D721Med (cell line): Measurements from ENCODE around the gene GRK5.

ENCODE experiments used
- DNase-seq: peaks from one replicate; pipeline ENCODE4 v3.0.0; 2011; ENCODE audit warnings: low spot score; ENCODE audit not compliant: insufficient read length
- FAIRE-seq: peaks from 2 replicates; lab custom pipeline; 2011; peaks lifted over from hg19 to GRCh38; lab: Jason Lieb, UNC
- TF ChIP-seq, protein P1 (sequence below): IDR thresholded peaks from 2 replicates; pipeline ENCODE4 v1.5.1; 2012; ENCODE audit warnings: mild to moderate bottlenecking, control low read depth; ENCODE audit not compliant: insufficient read depth; ENCODE audit errors: missing control alignments

GRK5 gene

DNA sequence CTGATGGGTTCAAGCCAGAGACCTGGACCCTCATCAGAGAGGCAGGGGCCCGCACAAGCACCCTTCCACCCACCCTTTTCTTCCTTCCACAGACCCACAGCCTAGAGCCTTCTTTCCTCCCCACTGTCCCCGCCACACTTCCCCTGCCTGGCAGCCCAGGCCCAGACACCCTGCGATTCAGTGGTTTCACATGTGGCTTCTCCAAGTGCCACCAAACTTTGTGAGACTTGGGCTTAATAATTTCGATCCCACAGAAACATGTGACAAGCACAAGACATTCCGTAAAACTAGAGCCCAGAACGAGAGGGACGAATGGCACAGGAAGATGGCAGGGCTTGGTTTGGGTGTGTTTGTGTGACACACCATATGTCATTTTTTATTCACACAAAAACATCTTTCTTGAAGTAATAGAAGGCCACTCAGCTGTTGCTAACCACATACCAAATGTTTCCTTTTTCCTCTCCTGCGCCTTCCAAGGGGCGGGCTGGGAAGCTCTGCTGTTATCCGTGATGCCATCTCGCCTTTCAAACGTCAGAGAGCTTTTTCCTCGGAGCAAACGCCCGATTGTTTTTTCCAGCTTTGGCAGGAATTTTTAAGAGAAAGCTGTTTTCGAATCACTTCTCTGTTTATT lies 162.9 kb downstream of the GRK5 start:
- no peak for FAIRE-seq
- no peak for DNase-seq
- TF ChIP-seq, protein P1, sequence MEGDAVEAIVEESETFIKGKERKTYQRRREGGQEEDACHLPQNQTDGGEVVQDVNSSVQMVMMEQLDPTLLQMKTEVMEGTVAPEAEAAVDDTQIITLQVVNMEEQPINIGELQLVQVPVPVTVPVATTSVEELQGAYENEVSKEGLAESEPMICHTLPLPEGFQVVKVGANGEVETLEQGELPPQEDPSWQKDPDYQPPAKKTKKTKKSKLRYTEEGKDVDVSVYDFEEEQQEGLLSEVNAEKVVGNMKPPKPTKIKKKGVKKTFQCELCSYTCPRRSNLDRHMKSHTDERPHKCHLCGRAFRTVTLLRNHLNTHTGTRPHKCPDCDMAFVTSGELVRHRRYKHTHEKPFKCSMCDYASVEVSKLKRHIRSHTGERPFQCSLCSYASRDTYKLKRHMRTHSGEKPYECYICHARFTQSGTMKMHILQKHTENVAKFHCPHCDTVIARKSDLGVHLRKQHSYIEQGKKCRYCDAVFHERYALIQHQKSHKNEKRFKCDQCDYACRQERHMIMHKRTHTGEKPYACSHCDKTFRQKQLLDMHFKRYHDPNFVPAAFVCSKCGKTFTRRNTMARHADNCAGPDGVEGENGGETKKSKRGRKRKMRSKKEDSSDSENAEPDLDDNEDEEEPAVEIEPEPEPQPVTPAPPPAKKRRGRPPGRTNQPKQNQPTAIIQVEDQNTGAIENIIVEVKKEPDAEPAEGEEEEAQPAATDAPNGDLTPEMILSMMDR, result no peak

DNA sequence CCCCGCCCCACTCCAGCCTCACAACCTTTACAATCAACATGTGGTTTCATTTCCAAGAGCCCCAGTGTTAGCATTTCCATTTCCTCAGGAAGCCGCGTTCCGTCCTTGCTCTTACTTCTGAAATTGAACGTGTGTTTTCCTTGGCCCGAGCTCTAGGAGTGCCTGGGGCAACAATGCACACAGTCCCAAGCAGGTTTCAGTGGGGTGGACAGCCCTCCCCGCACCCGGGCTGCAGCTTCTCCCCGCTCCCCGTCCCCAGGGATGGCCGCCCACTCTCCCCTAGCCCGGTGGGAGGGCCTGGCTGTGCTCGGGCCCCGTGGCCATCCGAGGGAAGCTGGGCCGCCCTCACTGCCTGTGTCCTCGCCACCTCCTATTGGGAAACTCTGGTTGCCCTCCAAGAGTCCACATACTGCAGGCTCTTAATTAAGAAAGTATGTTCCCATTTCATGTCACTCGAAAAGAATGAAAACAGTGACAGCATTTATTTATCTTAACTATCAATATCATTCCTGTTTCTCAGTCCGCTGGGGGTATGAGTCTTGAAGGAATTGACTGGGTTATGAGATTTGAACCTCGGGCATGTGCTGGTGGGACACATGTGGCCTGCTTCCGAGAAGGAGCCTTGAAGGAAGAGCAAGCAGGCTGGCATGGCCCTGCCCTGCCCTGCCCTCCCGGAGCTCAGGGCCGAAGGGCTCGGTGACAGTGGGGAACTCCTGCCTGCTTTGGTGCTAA lies 163.8 kb downstream of the GRK5 start:
- FAIRE-seq, result no peak
- DNase-seq, result no peak
- TF ChIP-seq, protein P1, result no peak

DNA sequence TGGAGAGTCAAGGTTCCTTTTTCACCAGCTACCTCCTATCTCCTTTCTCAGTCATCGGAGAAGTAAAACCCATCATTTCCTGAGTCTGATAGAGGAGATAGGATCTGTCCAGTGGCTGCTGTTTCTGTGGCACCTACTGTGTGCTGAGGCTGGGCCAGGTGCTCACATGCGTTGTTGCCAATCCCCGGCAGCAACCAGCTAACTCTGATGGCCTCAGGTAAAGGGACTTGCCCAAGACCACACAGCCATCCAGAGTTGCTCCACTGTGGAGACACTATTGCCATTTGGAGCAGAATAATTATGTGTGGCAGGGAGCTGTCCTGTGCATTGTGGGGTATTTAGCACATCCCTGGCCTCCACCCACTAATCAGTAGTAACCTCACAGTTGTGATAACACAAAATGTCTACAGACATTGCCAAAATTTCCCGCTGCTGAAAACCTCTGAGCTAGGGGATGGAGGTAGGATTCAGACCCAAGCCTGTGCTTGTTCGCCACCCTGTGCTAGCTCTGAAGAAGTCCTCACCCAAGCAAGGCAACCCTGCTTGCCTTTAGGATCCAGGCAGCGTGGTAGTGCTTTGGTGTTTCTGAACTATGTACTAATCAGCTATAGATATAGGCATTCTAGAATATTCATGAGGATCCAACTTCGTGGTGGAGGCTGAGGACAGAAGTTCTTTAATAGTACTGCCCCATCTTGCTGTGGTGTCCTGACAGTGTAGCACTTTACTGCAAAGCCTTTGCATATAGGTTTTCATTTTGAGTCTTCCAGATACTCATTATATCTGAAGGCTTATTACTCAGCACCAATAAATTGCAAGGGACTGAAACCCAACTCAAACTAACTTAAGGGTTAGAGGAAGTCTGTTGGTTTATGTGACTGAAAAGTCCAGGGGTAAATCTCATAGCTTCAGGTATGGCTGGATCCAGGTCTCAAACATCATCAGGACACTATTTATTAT lies 164.6 kb downstream of the GRK5 start:
- TF ChIP-seq, protein P1, result no peak
- FAIRE-seq, result no peak
- no peak for DNase-seq

DNA sequence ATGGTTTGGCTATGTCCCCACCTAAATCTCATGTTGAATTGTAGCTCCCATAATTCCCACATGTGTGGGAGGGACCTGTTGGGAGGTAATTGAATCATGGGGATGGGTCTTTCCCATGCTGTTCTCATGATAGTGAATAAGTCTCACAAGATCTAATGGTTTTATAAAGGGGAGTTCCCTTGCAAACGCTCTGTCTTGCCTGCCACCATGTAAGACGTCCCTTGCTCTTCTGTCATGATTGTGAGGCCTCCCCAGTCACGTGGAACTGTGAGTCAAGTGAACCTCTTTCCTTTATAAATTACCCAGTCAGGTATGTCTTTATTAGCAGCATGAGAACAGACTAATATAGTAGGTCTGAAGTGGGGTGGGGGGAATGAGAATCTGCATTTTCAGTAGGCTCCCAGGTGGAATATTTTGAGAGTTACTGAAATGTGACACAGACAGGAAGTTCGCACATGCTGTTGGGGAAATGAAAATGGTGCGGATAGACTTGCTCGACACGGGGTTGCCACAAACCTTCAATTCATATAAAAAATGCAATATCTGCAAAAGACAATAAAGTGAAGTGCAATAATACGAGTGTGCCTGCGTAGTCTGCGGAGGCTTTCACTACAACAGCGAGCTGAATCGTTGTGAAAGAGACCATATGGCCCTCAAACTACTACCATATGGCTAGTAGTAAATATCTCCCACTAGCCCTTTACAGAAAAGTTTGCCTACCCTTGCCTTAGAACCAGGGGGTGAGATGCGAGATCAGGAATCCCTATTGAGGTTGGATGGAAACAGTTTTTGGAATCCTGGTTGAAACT lies 166.1 kb downstream of the GRK5 start:
- no peak for FAIRE-seq
- TF ChIP-seq, protein P1, result no peak
- DNase-seq, result no peak

DNA sequence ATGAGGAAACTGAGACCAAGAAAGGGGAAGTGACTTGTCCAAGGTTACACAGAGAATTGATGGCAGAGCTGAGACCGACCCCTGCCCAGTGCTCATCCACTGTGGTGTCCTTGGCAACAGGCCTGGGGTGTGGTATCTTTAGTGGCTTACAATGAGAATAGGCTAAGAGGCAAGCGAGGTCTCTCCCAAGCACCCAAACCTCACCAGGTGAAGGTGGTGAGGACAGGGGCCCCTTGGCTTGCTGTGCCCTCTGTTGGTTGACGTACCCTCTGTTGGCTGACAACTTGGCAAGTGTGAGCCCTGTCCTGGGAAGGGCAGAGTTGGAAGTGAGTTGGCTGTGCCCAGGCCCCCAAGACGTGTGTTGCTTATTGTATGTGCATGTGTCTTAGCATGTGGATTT lies 166.9 kb downstream of the GRK5 start:
- FAIRE-seq (no peak), DNase-seq (no peak)
- TF ChIP-seq, protein P1, result no peak

DNA sequence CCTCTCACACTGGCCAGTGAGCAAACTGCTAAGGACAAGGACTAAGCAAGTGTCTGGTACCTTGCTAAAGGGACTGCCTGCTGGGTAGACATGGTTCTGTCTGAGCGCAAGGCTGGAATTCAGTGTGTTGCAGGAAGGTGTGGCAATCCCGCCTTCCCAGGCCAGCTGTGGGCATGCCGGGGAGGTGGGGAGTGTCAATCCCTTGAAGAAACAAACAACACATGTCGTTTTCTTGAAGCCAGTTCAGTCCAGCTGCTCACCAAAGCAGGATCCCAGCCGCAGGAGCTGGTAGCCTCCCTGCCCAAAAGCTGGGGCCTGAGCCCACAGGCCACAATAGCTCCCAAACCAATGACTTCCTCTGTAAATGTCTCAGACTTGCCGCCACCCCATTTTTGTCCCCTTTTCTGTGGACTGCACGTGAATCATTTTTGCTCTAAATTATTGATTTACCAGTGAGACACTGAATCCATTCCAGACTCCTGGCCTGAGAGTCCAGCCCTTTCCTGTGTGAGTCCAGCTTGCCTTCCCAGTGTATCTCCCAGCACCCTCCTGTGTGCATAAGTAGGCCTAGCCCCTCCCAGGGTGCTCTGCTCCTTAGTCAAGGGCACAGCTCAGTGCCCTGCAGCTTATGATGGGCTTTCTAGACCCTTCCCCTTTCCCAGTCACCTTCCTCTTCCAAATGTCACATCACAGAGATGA lies 168.4 kb downstream of the GRK5 start:
- DNase-seq (no peak), FAIRE-seq (no peak)
- TF ChIP-seq, protein P1, result no peak
